Measurements from ENCODE around the gene KCP. TPM values are rescaled to one million over a fixed set of nuclear protein-coding genes. Genes with fewer than 3 reads are reported as not detected.

KCP gene
- total RNA-seq, 1 experiment from 2014 or later, result 2.7 TPM

GRCh38 chr7:128826916-128827247 lies 83.6 kb downstream of the KCP start (continued):
- TF ChIP-seq ATF2 (CRISPR knock-in tag; IDR thresholded peaks at IDR 0.05; ENCODE audit: borderline replicate concordance, low read depth) (no peak), SOX15 (CRISPR knock-in tag; IDR thresholded peaks at IDR 0.05) (no peak), AR (CRISPR knock-in tag; IDR thresholded peaks at IDR 0.05) (no peak)

Other genes with a start within 250 kb of the KCP start
- gene GARIN1A, start 238.4 kb downstream of the KCP start, total RNA-seq (2021), result 0.14 to 0.15 TPM in 2 of 3 replicates, not detected in the other
- gene CALU, start 171.3 kb downstream of the KCP start, total RNA-seq (2021), result 150 to 163 TPM (median 159 TPM) in 3 replicates
- not detected in 3 replicates for gene OPN1SW, start 134.9 kb downstream of the KCP start, total RNA-seq (2021)
- 47.4 to 51.0 TPM (median 49.5 TPM) in 3 replicates for gene CCDC136, start 118.7 kb downstream of the KCP start, total RNA-seq (2021)
- 6.3 to 8.0 TPM (median 6.8 TPM) in 3 replicates for gene FLNC, start 80.3 kb downstream of the KCP start, total RNA-seq (2021)
- gene ATP6V1F, start 47.9 kb downstream of the KCP start, total RNA-seq (2021), result 117 to 121 TPM (median 120 TPM) in 3 replicates
- gene IRF5, start 27.2 kb upstream of the KCP start, total RNA-seq (2021), result 0.66 to 0.71 TPM (median 0.69 TPM) in 3 replicates
- 87.0 to 91.7 TPM (median 89.1 TPM) in 3 replicates for gene TNPO3, start 144.4 kb upstream of the KCP start, total RNA-seq (2021)
- gene TSPAN33, start 234.0 kb upstream of the KCP start, total RNA-seq (2021), result 30.0 to 42.9 TPM (median 39.8 TPM) in 3 replicates